OCI-LY7 (cell line): ENCODE data around the gene MUC5B.

Source experiments
- EZH2phosphoT487 ChIP-seq: fragments of 200-600 bp; sonication (generic); IDR thresholded peaks from 2 replicates; pipeline ENCODE4 v1.6.1; 2018; ENCODE audit warnings: low read depth, borderline replicate concordance, mild to moderate bottlenecking, mixed run types, antibody characterized with exemption, low read length, moderate library complexity, mixed read lengths
- TF ChIP-seq, protein P1 (sequence below): fragments of 200-600 bp; sonication (generic); conservative IDR thresholded peaks from 2 replicates; pipeline ENCODE4 v1.5.1; 2014; ENCODE audit warnings: mild to moderate bottlenecking, antibody characterized with exemption, low read length, moderate library complexity, mixed read lengths

DNA sequence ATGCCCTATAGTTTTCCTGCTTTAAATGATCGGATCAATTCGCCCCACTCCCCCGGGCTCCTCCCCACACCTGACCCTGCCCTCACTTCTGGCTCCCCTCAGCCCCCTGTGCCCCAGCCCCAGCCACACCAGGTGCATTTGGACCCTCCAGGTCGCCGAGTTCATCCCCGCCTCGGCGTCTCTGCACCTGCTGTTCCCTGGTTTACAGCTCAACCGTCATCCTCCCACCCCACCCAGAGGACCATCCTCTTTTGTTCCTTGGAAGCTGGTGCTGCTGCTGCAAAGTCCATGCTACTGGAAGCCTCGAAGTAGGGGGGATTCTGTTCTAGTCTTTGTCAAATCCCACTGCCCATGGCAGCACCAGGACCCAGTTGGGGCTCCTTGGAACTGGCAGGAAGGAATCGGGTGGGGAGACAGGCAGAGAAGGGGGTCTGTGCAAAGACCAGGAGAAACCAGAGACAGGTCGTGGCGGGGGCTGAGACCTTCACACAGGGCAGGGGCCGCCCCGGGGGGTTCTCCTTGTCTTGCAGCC, 4.5 kb upstream of the MUC5B start:
- TF ChIP-seq, protein P1, sequence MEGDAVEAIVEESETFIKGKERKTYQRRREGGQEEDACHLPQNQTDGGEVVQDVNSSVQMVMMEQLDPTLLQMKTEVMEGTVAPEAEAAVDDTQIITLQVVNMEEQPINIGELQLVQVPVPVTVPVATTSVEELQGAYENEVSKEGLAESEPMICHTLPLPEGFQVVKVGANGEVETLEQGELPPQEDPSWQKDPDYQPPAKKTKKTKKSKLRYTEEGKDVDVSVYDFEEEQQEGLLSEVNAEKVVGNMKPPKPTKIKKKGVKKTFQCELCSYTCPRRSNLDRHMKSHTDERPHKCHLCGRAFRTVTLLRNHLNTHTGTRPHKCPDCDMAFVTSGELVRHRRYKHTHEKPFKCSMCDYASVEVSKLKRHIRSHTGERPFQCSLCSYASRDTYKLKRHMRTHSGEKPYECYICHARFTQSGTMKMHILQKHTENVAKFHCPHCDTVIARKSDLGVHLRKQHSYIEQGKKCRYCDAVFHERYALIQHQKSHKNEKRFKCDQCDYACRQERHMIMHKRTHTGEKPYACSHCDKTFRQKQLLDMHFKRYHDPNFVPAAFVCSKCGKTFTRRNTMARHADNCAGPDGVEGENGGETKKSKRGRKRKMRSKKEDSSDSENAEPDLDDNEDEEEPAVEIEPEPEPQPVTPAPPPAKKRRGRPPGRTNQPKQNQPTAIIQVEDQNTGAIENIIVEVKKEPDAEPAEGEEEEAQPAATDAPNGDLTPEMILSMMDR, result no peak
- TF ChIP-seq EZH2phosphoT487, result no peak
